ENCODE results near the gene XPO5. TPM values are rescaled to one million over a fixed set of nuclear protein-coding genes. Genes with fewer than 3 reads are reported as not detected.

XPO5 gene
- total and polyA plus RNA-seq, 2 experiments from 2014 or later = 18.8 to 27.6 TPM

DNA sequence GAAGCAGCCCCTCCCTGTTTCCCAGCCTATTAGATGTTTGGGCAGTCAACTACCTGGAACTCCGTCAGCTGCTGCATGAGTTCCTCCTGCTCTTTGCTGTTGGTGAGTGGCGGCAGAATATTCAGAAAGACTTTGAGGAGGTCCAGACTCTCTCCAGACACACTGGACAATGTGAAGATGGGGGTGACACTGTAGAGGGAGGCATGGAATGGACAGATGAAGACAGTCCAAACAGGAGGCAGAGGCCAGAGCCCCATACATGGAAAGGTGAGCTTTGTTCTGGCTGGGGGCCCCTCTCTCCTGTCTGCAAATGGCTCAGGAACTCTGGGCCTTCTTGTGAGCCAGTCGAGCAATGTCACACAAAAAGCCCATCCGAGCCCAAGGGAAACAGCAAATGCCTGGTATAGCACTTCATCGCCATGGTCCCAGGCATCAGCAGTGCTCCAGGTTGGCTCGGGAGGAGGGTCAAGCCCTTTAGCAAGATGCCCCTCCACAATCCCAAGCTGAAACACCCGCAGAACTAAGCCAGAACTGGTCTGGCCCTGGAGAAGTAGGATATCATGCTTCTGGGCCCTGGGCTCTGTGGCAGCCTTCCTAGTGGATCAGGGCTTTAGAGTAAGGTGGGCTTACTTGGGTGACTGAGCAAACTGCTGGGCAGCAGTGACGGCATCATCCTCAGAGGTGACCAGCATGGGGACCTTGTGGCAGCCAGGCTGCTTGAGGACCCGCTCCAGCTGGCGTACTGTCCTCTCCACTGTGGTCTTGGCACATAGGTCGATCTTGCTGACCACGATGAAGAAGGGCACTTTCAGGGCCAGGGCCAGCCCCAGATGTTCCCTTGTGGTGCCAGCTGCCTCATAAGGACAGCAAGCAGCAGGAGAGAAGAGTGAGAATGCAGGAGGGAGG, 48.3 kb upstream of the XPO5 start:
- Histone ChIP-seq H3K27ac (no peak overlapping the region), H3K79me2 (ENCODE audit: insufficient read depth) (peaks cover 70% of the 10 kb centered on the region), H3K4me1 (ENCODE audit: insufficient read depth) (peaks cover 17% of the 10 kb centered on the region), H3K27me3 (replicated peaks; ENCODE audit: insufficient read depth) (no peaks in the 10 kb centered on the region), H4K20me1 (ENCODE audit: insufficient read depth) (no peaks in the 10 kb centered on the region), H3K9me2 (ENCODE audit: insufficient read depth) (no peaks in the 10 kb centered on the region), H3K9ac (no peak overlapping the region), H3K36me3 (ENCODE audit: low read depth) (peaks cover 59% of the 10 kb centered on the region), H2AFZ (no peak overlapping the region), H3K4me3 (no peak overlapping the region), H3K9me3 (ENCODE audit: low read depth) (no peaks in the 10 kb centered on the region), H3F3A (ENCODE audit: insufficient read depth) (peaks cover 16% of the 10 kb centered on the region), H3K4me2 (ENCODE audit: unreplicated experiment) (no peak overlapping the region)
- TF ChIP-seq EZH2phosphoT487 (IDR thresholded peaks at IDR 0.05; ENCODE audit: insufficient read depth, low read depth) (no peak), EZH2 (IDR thresholded peaks at IDR 0.05; ENCODE audit: insufficient read depth, poor library complexity, severe bottlenecking) (no peak)
- no peak for DNase-seq
- in situ Hi-C loops (cut with MboI) = no loop called here
- WGBS, 2 experiments (ENCODE audit: low coverage in 1 of 2, low lambda C conversion rate in 2 of 2, missing lambda C conversion rate in 2 of 2) = 91% methylated on average over 11 to 12 of the region's 12 CpGs

- H3K27me3 ChIP-seq (replicated peaks; ENCODE audit: insufficient read depth) = no peaks in the 10 kb centered on the region
- no peaks in the 10 kb centered on the region for H3K9me3 ChIP-seq (ENCODE audit: low read depth)
- H3K9me2 ChIP-seq (ENCODE audit: insufficient read depth) = no peaks in the 10 kb centered on the region
- H3K27ac ChIP-seq = no peak overlapping the region
- DNase-seq = no peak
- no peak for TF ChIP-seq EZH2phosphoT487 (IDR thresholded peaks at IDR 0.05; ENCODE audit: insufficient read depth, low read depth)
- no peak for TF ChIP-seq EZH2 (IDR thresholded peaks at IDR 0.05; ENCODE audit: insufficient read depth, poor library complexity, severe bottlenecking)
- WGBS, 2 experiments (ENCODE audit: low coverage in 1 of 2, low lambda C conversion rate in 2 of 2, missing lambda C conversion rate in 2 of 2) = 91 to 95% methylated on average over 10 of the region's 10 CpGs
- no peak overlapping the region for H3K4me3 ChIP-seq
- H3K4me2 ChIP-seq (ENCODE audit: unreplicated experiment) = no peak overlapping the region
- H2AFZ ChIP-seq = no peak overlapping the region
- peaks cover 13% of the 10 kb centered on the region for H3K4me1 ChIP-seq (ENCODE audit: insufficient read depth)
- H3K79me2 ChIP-seq (ENCODE audit: insufficient read depth) = peaks cover 56% of the 10 kb centered on the region
- H3K36me3 ChIP-seq (ENCODE audit: low read depth) = peaks cover 59% of the 10 kb centered on the region
- in situ Hi-C loops (cut with MboI) = no loop called here
- no peak overlapping the region for H3K9ac ChIP-seq
- no peaks in the 10 kb centered on the region for H4K20me1 ChIP-seq (ENCODE audit: insufficient read depth)
- peaks cover 28% of the 10 kb centered on the region for H3F3A ChIP-seq (ENCODE audit: insufficient read depth)
Observed at GRCh38 chr6:43622541-43622940, 46.7 kb upstream of the XPO5 start.

- Histone ChIP-seq H3K9me2 (ENCODE audit: insufficient read depth) (no peaks in the 10 kb centered on the region), H3K9me3 (ENCODE audit: low read depth) (no peaks in the 10 kb centered on the region), H3K4me1 (ENCODE audit: insufficient read depth) (peaks cover 6% of the 10 kb centered on the region; the same call in 1 of the 2 replicates), H3K27ac (no peak overlapping the region), H3K79me2 (ENCODE audit: insufficient read depth) (peaks cover 48% of the 10 kb centered on the region), H3F3A (ENCODE audit: insufficient read depth) (peaks cover 28% of the 10 kb centered on the region), H3K36me3 (ENCODE audit: low read depth) (peaks cover 60% of the 10 kb centered on the region), H3K9ac (no peak overlapping the region), H3K27me3 (replicated peaks; ENCODE audit: insufficient read depth) (no peaks in the 10 kb centered on the region), H4K20me1 (ENCODE audit: insufficient read depth) (no peaks in the 10 kb centered on the region), H2AFZ (no peak overlapping the region), H3K4me2 (ENCODE audit: unreplicated experiment) (no peak overlapping the region), H3K4me3 (no peak overlapping the region)
- 84 to 87% methylated on average over 10 of the region's 10 CpGs for WGBS, 2 experiments (ENCODE audit: low coverage in 1 of 2, low lambda C conversion rate in 2 of 2, missing lambda C conversion rate in 2 of 2)
- in situ Hi-C loops (cut with MboI) = no loop called here
- TF ChIP-seq EZH2 (IDR thresholded peaks at IDR 0.05; ENCODE audit: insufficient read depth, poor library complexity, severe bottlenecking) = no peak
- DNase-seq = no peak
Observed at GRCh38 chr6:43621836-43622180, 46.0 kb upstream of the XPO5 start.

DNA sequence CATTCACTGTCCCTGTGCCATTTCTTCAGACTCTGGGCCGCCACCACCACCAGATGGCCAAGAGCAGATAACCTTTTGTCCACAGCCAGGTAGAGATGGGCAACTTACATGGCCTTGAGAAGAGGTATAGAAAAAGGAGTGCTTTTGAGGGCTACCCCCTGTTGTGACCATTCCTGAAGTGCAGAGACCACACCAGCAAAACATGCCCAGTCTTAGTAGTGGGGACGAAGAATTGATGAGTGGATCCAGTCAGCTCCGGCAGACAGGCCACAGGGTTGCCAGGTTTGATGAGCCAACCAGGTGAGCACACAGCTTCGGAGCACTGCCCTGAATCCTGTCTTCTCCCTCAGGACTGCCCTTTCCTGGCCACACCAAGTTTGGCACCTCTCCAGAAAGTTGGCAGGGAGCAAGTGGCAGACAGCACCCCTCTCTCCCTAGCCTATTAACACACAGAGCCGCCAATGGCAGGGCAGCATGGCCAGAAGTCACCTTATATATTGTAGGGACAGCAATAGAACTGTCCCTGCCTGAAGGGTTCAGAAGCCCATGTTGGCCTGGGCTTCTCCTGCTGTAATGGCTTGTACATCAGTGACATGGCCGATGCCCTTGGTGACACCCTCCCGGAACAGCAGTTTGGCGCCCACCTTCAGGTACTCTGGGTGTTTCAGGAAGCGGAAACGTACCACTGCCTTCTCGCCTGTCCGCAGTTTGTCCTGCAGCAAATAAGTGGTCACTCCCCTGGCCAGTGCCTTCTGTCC, 45.4 kb upstream of the XPO5 start:
- H3K9ac ChIP-seq = no peak overlapping the region
- WGBS, 2 experiments (ENCODE audit: low coverage in 1 of 2, low lambda C conversion rate in 2 of 2, missing lambda C conversion rate in 2 of 2) = 94 to 95% methylated on average over 12 of the region's 12 CpGs
- in situ Hi-C loops (cut with MboI) = no loop called here
- peaks cover under 1% of the 10 kb centered on the region; the same call in 1 of the 2 replicates for H3K4me1 ChIP-seq (ENCODE audit: insufficient read depth)
- DNase-seq = no peak
- H3K27me3 ChIP-seq (replicated peaks; ENCODE audit: insufficient read depth) = no peaks in the 10 kb centered on the region
- H3K4me2 ChIP-seq (ENCODE audit: unreplicated experiment) = no peak overlapping the region
- no peaks in the 10 kb centered on the region for H3K9me2 ChIP-seq (ENCODE audit: insufficient read depth)
- no peaks in the 10 kb centered on the region for H4K20me1 ChIP-seq (ENCODE audit: insufficient read depth)
- H3K79me2 ChIP-seq (ENCODE audit: insufficient read depth) = peaks cover 43% of the 10 kb centered on the region
- peaks cover 28% of the 10 kb centered on the region for H3F3A ChIP-seq (ENCODE audit: insufficient read depth)
- H3K36me3 ChIP-seq (ENCODE audit: low read depth) = peaks cover 58% of the 10 kb centered on the region
- no peak overlapping the region for H3K4me3 ChIP-seq
- H3K27ac ChIP-seq = no peak overlapping the region
- H3K9me3 ChIP-seq (ENCODE audit: low read depth) = no peaks in the 10 kb centered on the region
- H2AFZ ChIP-seq = no peak overlapping the region
- TF ChIP-seq EZH2 (IDR thresholded peaks at IDR 0.05; ENCODE audit: insufficient read depth, poor library complexity, severe bottlenecking) (no peak), EZH2phosphoT487 (IDR thresholded peaks at IDR 0.05; ENCODE audit: insufficient read depth, low read depth) (no peak)

Data from GM23248 (cell line).